GM12878 (cell line): ENCODE measurements around the gene LRRN2. TPM values are rescaled to one million over a fixed set of nuclear protein-coding genes. Genes with fewer than 3 reads are reported as not detected.

ENCODE experiments used
- CBX3 ChIP-seq: fragments of 200-600 bp; sonication (generic); IDR thresholded peaks from 2 replicates; pipeline ENCODE4 v1.6.1; 2016; ENCODE audit warnings: low read depth, borderline replicate concordance
- CHD2 ChIP-seq: IDR thresholded peaks from 2 replicates; pipeline ENCODE4 v1.6.1; 2011; ENCODE audit warnings: low read depth, low read length, improper control_type of control experiment, borderline replicate concordance
- KAT2A ChIP-seq: conservative IDR thresholded peaks from 2 replicates; pipeline ENCODE4 v1.6.1; 2011; ENCODE audit warnings: low read depth, low read length; ENCODE audit not compliant: control insufficient read depth
- KLF5 ChIP-seq: fragments of 450-650 bp; IDR thresholded peaks from 2 replicates; pipeline ENCODE4 v1.6.1; 2014; ENCODE audit warnings: mild to moderate bottlenecking; ENCODE audit not compliant: partially characterized antibody
- TCF7 ChIP-seq: IDR thresholded peaks from 2 replicates; pipeline ENCODE4 v1.6.1; 2014; ENCODE audit warnings: antibody characterized with exemption, borderline replicate concordance
- polyA plus RNA-seq, 11 experiments: library from polyadenylated mRNA; depleted of rRNA in 4 of 11; unstranded in 6 of 11; stranded (reverse) in 5 of 11; fragments of >200 nt; fragmentation: Nextera tagmentation in 4 of 11; fragmentation: Illumina TruSeq in 1 of 11; extraction: Ambion mirVana in 4 of 11; extraction: Trizol in 1 of 11; gene quantifications; 1 replicate in 1 of 11; 2 replicates in 10 of 11; pipeline versions ENCODE4 v1.2.1 to v1.2.3, GENCODE V29; 2011 to 2016; ENCODE audit warnings: inconsistent platforms in 2 of 11, missing spikeins in 2 of 11, low read depth in 1 of 11
- total RNA-seq, 4 experiments: library from RNA; depleted of rRNA in 3 of 4; stranded (reverse); fragments of >200 nt in 3 of 4; fragmentation: Illumina TruSeq in 1 of 4; extraction: Trizol in 1 of 4; gene quantifications; 2 replicates each; pipeline versions ENCODE4 v1.2.1 to v1.2.3, GENCODE V29; 2013 to 2021
- TF ChIP-seq, protein P1 (sequence below): fragments of 450-650 bp; IDR thresholded peaks from 2 replicates; pipeline ENCODE4 v1.6.1; 2016; ENCODE audit warnings: mild to moderate bottlenecking, moderate library complexity, borderline replicate concordance
- TF ChIP-seq, protein P2 (sequence below): fragments of 150-350 bp; IDR thresholded peaks from 2 replicates; pipeline ENCODE4 v1.6.1; 2014; ENCODE audit warnings: mild to moderate bottlenecking, low read depth, low read length
- TF ChIP-seq, protein P3 (sequence below): fragments of 450-650 bp; IDR thresholded peaks from 2 replicates; pipeline ENCODE4 v1.6.1; 2017; ENCODE audit warnings: mild to moderate bottlenecking

The LRRN2 gene
- total and polyA plus RNA-seq, 10 of the 15 experiments (the other 5 are each of a cell fraction or from before 2014, with no cell fraction given), result not detected

DNA sequence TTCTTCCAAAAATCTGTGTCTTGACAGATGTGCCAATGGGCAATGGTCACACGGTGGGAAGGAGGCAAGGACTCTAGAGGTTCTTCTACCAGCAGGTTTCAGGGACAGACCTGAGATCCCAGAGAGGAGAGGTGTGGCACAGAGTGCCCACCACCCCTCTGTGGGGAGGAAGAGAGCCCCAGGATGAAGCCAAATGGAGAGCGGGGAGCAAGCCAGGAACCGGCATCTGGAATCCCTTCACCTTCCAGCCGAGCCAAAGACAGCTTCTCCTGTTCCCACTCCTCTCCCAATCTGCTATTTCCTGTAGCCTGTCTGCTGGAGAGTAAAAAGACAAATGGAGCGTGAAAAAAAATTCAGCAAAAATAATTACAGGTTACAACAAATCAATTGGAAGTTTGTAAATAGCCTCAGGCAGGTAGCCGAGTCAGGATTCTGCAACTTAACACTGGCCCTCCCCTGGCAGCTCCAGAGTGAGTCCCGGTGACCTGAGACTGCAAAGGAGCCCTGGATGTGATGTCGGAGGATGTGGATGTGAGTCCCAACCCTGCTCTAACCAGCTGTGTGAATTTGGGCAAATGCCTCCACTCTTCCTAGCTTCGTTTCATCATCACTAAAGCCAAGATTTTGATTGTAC is 45.4 kb upstream of the LRRN2 start (continued):
- TF ChIP-seq KLF5 (no peak), CBX3 (no peak), CHD2 (no peak), KAT2A (no peak), TCF7 (no peak)
- TF ChIP-seq, protein P1, sequence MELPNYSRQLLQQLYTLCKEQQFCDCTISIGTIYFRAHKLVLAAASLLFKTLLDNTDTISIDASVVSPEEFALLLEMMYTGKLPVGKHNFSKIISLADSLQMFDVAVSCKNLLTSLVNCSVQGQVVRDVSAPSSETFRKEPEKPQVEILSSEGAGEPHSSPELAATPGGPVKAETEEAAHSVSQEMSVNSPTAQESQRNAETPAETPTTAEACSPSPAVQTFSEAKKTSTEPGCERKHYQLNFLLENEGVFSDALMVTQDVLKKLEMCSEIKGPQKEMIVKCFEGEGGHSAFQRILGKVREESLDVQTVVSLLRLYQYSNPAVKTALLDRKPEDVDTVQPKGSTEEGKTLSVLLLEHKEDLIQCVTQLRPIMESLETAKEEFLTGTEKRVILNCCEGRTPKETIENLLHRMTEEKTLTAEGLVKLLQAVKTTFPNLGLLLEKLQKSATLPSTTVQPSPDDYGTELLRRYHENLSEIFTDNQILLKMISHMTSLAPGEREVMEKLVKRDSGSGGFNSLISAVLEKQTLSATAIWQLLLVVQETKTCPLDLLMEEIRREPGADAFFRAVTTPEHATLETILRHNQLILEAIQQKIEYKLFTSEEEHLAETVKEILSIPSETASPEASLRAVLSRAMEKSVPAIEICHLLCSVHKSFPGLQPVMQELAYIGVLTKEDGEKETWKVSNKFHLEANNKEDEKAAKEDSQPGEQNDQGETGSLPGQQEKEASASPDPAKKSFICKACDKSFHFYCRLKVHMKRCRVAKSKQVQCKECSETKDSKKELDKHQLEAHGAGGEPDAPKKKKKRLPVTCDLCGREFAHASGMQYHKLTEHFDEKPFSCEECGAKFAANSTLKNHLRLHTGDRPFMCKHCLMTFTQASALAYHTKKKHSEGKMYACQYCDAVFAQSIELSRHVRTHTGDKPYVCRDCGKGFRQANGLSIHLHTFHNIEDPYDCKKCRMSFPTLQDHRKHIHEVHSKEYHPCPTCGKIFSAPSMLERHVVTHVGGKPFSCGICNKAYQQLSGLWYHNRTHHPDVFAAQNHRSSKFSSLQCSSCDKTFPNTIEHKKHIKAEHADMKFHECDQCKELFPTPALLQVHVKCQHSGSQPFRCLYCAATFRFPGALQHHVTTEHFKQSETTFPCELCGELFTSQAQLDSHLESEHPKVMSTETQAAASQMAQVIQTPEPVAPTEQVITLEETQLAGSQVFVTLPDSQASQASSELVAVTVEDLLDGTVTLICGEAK, result no peak
- TF ChIP-seq, protein P2, sequence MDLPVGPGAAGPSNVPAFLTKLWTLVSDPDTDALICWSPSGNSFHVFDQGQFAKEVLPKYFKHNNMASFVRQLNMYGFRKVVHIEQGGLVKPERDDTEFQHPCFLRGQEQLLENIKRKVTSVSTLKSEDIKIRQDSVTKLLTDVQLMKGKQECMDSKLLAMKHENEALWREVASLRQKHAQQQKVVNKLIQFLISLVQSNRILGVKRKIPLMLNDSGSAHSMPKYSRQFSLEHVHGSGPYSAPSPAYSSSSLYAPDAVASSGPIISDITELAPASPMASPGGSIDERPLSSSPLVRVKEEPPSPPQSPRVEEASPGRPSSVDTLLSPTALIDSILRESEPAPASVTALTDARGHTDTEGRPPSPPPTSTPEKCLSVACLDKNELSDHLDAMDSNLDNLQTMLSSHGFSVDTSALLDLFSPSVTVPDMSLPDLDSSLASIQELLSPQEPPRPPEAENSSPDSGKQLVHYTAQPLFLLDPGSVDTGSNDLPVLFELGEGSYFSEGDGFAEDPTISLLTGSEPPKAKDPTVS, result no peak
- TF ChIP-seq, protein P3, sequence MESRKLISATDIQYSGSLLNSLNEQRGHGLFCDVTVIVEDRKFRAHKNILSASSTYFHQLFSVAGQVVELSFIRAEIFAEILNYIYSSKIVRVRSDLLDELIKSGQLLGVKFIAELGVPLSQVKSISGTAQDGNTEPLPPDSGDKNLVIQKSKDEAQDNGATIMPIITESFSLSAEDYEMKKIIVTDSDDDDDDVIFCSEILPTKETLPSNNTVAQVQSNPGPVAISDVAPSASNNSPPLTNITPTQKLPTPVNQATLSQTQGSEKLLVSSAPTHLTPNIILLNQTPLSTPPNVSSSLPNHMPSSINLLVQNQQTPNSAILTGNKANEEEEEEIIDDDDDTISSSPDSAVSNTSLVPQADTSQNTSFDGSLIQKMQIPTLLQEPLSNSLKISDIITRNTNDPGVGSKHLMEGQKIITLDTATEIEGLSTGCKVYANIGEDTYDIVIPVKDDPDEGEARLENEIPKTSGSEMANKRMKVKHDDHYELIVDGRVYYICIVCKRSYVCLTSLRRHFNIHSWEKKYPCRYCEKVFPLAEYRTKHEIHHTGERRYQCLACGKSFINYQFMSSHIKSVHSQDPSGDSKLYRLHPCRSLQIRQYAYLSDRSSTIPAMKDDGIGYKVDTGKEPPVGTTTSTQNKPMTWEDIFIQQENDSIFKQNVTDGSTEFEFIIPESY, result no peak
